NCI-H187 (cell line): Measurements from ENCODE around the gene CXCL14.

Experiments
- DNase-seq, 2 experiments: peaks; one replicate each; lab custom pipeline; 2025; lab: John Stamatoyannopoulos, UW

Gene CXCL14

GRCh38 chr5:135567661-135568060 is 11.1 kb downstream of the CXCL14 start:
- no peak for DNase-seq

GRCh38 chr5:135566422-135567400 is 12.1 kb downstream of the CXCL14 start:
- DNase-seq = no peak

GRCh38 chr5:135565725-135566421 is 12.9 kb downstream of the CXCL14 start:
- DNase-seq = no peak

GRCh38 chr5:135565266-135565665 is 13.5 kb downstream of the CXCL14 start:
- DNase-seq = no peak

GRCh38 chr5:135564331-135564730 is 14.5 kb downstream of the CXCL14 start:
- no peak for DNase-seq

GRCh38 chr5:135561266-135561665 is 17.5 kb downstream of the CXCL14 start:
- DNase-seq = no peak

- DNase-seq = peak; percentile 20 to 71
These were observed 17.9 kb downstream of the CXCL14 start for GRCh38 chr5:135560858-135561257.

GRCh38 chr5:135559354-135559753 is 19.4 kb downstream of the CXCL14 start:
- DNase-seq = no peak

GRCh38 chr5:135557076-135557838 is 21.5 kb downstream of the CXCL14 start:
- no peak for DNase-seq

- DNase-seq = no peak
These were observed 22.2 kb downstream of the CXCL14 start for GRCh38 chr5:135556620-135557019.

GRCh38 chr5:135555530-135555929 is 23.3 kb downstream of the CXCL14 start:
- no peak for DNase-seq

GRCh38 chr5:135553688-135554462 is 24.9 kb downstream of the CXCL14 start:
- DNase-seq = no peak

- DNase-seq = peak; percentile 60 to 73
These were observed 27.0 kb downstream of the CXCL14 start for GRCh38 chr5:135551593-135552447.

GRCh38 chr5:135549413-135549812 is 29.4 kb downstream of the CXCL14 start:
- no peak for DNase-seq

GRCh38 chr5:135547590-135548254 is 31.1 kb downstream of the CXCL14 start:
- peak; percentile 47 to 88 for DNase-seq

- DNase-seq = peak in 1 of 2 experiments; percentile 16
These were observed 31.9 kb downstream of the CXCL14 start for GRCh38 chr5:135546912-135547311.

GRCh38 chr5:135546101-135546500 is 32.7 kb downstream of the CXCL14 start:
- no peak for DNase-seq

- no peak for DNase-seq
These were observed 33.7 kb downstream of the CXCL14 start for GRCh38 chr5:135545099-135545498.

GRCh38 chr5:135543485-135544304 is 35.1 kb downstream of the CXCL14 start:
- DNase-seq = no peak
